CD14-positive monocyte (primary cell): ENCODE results near the gene CNGB1. TPM values are rescaled to one million over a fixed set of nuclear protein-coding genes. Genes with fewer than 3 reads are reported as not detected.

Experiments
- DNase-seq, 3 donors: peaks; one replicate each; pipeline ENCODE4 v3.0.0-alpha.2; 2011 to 2022
- H2AFZ ChIP-seq: 2 replicates; pipeline ENCODE4 v1.6.0; 2012; ENCODE audit warnings: mild to moderate bottlenecking, low read depth, low read length, inconsistent platforms; ENCODE audit not compliant: insufficient read depth, poor library complexity, severe bottlenecking
- H3K27ac ChIP-seq, 2 donors: 1 replicate in 1 of 2; 2 replicates in 1 of 2; pipeline ENCODE4 v1.5.1; 2012 to 2013; ENCODE audit warnings: low read length in 2 of 2, control low read depth in 1 of 2, inconsistent platforms in 1 of 2, low read depth in 1 of 2, mild to moderate bottlenecking in 1 of 2
- H3K27me3 ChIP-seq, 2 donors: one replicate each; pipeline versions ENCODE4 v1.6.0 to v1.6.1; 2011 to 2013; ENCODE audit warnings: low read length in 2 of 2; ENCODE audit not compliant: control insufficient read depth in 2 of 2, insufficient read depth in 2 of 2
- H3K36me3 ChIP-seq, 2 donors: replicated peaks in 1 of 2; 1 replicate in 1 of 2; 2 replicates in 1 of 2; pipeline versions ENCODE4 v1.5.1 to v1.6.1; 2012 to 2013; ENCODE audit warnings: low read length in 2 of 2, control low read depth in 1 of 2, inconsistent platforms in 1 of 2, mild to moderate bottlenecking in 1 of 2; ENCODE audit not compliant: insufficient read depth in 2 of 2, control insufficient read depth in 1 of 2
- H3K4me1 ChIP-seq, 2 donors: 1 replicate in 1 of 2; 2 replicates in 1 of 2; pipeline versions ENCODE4 v1.5.1 to v1.6.1; 2012 to 2013; ENCODE audit warnings: low read length in 2 of 2, control low read depth in 1 of 2, inconsistent platforms in 1 of 2, mild to moderate bottlenecking in 1 of 2, moderate library complexity in 1 of 2; ENCODE audit not compliant: insufficient read depth in 2 of 2, control insufficient read depth in 1 of 2
- H3K4me2 ChIP-seq: replicated peaks from 2 replicates; pipeline ENCODE3; 2012; ENCODE audit warnings: low read length, moderate library complexity, mild to moderate bottlenecking; ENCODE audit not compliant: poor library complexity, severe bottlenecking; ENCODE audit errors: extremely low read depth
- H3K4me3 ChIP-seq, 3 experiments: fragments of 200-600 bp in 1 of 3; sonication (generic) in 1 of 3; replicated peaks in 1 of 3; 1 replicate in 2 of 3; 2 replicates in 1 of 3; pipeline ENCODE4 v1.5.1; 2011 to 2013; ENCODE audit warnings: low read length in 3 of 3, mild to moderate bottlenecking in 3 of 3, control low read depth in 2 of 3, low read depth in 2 of 3, inconsistent platforms in 1 of 3, moderate library complexity in 1 of 3
- H3K79me2 ChIP-seq: 2 replicates; pipeline ENCODE4 v1.6.0; 2012; ENCODE audit warnings: mild to moderate bottlenecking, control low read depth, inconsistent platforms, low read length, moderate library complexity; ENCODE audit not compliant: insufficient read depth
- H3K9ac ChIP-seq: 2 replicates; pipeline ENCODE4 v1.6.0; 2017; ENCODE audit warnings: low read length, mild to moderate bottlenecking; ENCODE audit not compliant: insufficient read depth, poor library complexity, severe bottlenecking
- H3K9me3 ChIP-seq, 2 donors: replicated peaks in 1 of 2; 1 replicate in 1 of 2; 2 replicates in 1 of 2; pipeline versions ENCODE4 v1.5.1 to v1.6.1; 2012 to 2013; ENCODE audit warnings: low read length in 2 of 2, control low read depth in 1 of 2; ENCODE audit not compliant: control insufficient read depth in 1 of 2, insufficient read depth in 1 of 2
- H4K20me1 ChIP-seq: 2 replicates; pipeline ENCODE4 v1.6.0; 2012; ENCODE audit warnings: mild to moderate bottlenecking, low read length, control low read depth, moderate library complexity; ENCODE audit not compliant: insufficient read depth
- H3K27ac Mint-ChIP-seq, 7 donors: one replicate each; pipeline ENCODE4 v1.8.0; 2020; ENCODE audit warnings: mild to moderate bottlenecking in 7 of 7, mixed read lengths in 7 of 7, moderate library complexity in 6 of 7, inconsistent platforms in 2 of 7
- H3K27me3 Mint-ChIP-seq, 3 donors: one replicate each; pipeline ENCODE4 v1.8.0; 2021 to 2022; ENCODE audit warnings: low read depth in 3 of 3, mild to moderate bottlenecking in 3 of 3, mixed read lengths in 3 of 3, moderate library complexity in 3 of 3, inconsistent platforms in 1 of 3
- H3K36me3 Mint-ChIP-seq, 2 donors: one replicate each; pipeline ENCODE4 v1.8.0; 2020; ENCODE audit warnings: mixed read lengths in 2 of 2, inconsistent platforms in 1 of 2, mild to moderate bottlenecking in 1 of 2
- H3K4me1 Mint-ChIP-seq: one replicate; pipeline ENCODE4 v1.8.0; 2020; ENCODE audit warnings: mild to moderate bottlenecking, mixed read lengths
- H3K4me3 Mint-ChIP-seq, 2 donors: one replicate each; pipeline ENCODE4 v1.8.0; 2020; ENCODE audit warnings: mild to moderate bottlenecking in 2 of 2, mixed read lengths in 2 of 2, moderate library complexity in 1 of 2
- H3K9me3 Mint-ChIP-seq, 7 donors: one replicate each; pipeline ENCODE4 v1.8.0; 2020 to 2022; ENCODE audit warnings: mixed read lengths in 7 of 7, mild to moderate bottlenecking in 6 of 7, moderate library complexity in 6 of 7, inconsistent platforms in 2 of 7
- CTCF ChIP-seq: fragments of 200-600 bp; IDR thresholded peaks from one replicate; pipeline ENCODE4 v1.8.0; 2022; ENCODE audit warnings: antibody characterized with exemption, mild to moderate bottlenecking
- WGBS: methylation state at CpG from one replicate; pipeline ENCODE4 v1.1.5; 2013; ENCODE audit warnings: missing lambda C conversion rate; ENCODE audit not compliant: insufficient coverage; 5-methylcytosine and 5-hydroxymethylcytosine counted together
- intact Hi-C, 2 donors: fragments of 100-400 bp; cut with micrococcal nuclease; formaldehyde crosslinking; loops; one replicate each; pipeline versions ENCODE4 v1.15.0 to v1.15.1; 2023
- polyA plus RNA-seq, 3 donors: library from polyadenylated mRNA; depleted of rRNA in 1 of 3; unstranded in 2 of 3; stranded (reverse) in 1 of 3; fragments of 300-500 nt in 2 of 3; fragments of >200 nt in 1 of 3; fragmentation: Illumina TruSeq in 2 of 3; gene quantifications; 1 replicate in 2 of 3; 2 replicates in 1 of 3; pipeline ENCODE4 v1.2.3, GENCODE V29; 2012 to 2021

CNGB1 gene
- polyA plus RNA-seq, 3 donors = not detected

- Histone ChIP-seq H3K4me2 (no peak overlapping the region), H3K27me3 (no peaks in the 10 kb centered on the region), H3K9ac (no peak overlapping the region), H3K4me3 (no peak overlapping the region), H2AFZ (no peak overlapping the region), H3K27ac (no peak overlapping the region), H3K36me3 (no peaks in the 10 kb centered on the region), H3K79me2 (no peaks in the 10 kb centered on the region), H4K20me1 (no peaks in the 10 kb centered on the region), H3K4me1 (no peaks in the 10 kb centered on the region), H3K9me3 (no peaks in the 10 kb centered on the region)
- Mint-ChIP-seq H3K36me3 (no peaks in the 10 kb centered on the region), H3K4me1 (no peaks in the 10 kb centered on the region), H3K9me3 (no peaks in the 10 kb centered on the region), H3K27ac (no peak overlapping the region), H3K4me3 (no peak overlapping the region), H3K27me3 (peaks cover 0 to 5% (median 2%) of the 10 kb centered on the region in 3 donors)
- no peak for TF ChIP-seq CTCF
- 96% methylated on average over 5 of the region's 10 CpGs for WGBS
- DNase-seq = no peak
- intact Hi-C loops = no loop called here
These were observed 10.6 kb downstream of the CNGB1 start for GRCh38 chr16:57960310-57960709.

GRCh38 chr16:57959804-57960203, 11.1 kb downstream of the CNGB1 start:
- Mint-ChIP-seq H3K27ac (no peak overlapping the region), H3K9me3 (no peaks in the 10 kb centered on the region), H3K4me3 (no peak overlapping the region), H3K27me3 (peaks cover 0 to 5% (median 2%) of the 10 kb centered on the region in 3 donors), H3K36me3 (no peaks in the 10 kb centered on the region), H3K4me1 (no peaks in the 10 kb centered on the region)
- Histone ChIP-seq H3K79me2 (no peaks in the 10 kb centered on the region), H4K20me1 (no peaks in the 10 kb centered on the region), H3K27me3 (no peaks in the 10 kb centered on the region), H3K4me1 (no peaks in the 10 kb centered on the region), H3K27ac (no peak overlapping the region), H2AFZ (no peak overlapping the region), H3K9ac (no peak overlapping the region), H3K36me3 (no peaks in the 10 kb centered on the region), H3K4me2 (no peak overlapping the region), H3K9me3 (no peaks in the 10 kb centered on the region), H3K4me3 (no peak overlapping the region)
- TF ChIP-seq CTCF = no peak
- intact Hi-C loops = no loop called here
- no peak for DNase-seq
- WGBS = 80% methylated on average over 6 of the region's 11 CpGs
